ENCODE measurements around the gene COPZ1.

The COPZ1 gene

GRCh38 chr12:54374562-54375258 lies 49.8 kb downstream of the COPZ1 start:
- in situ Hi-C loops (cut with MboI; ENCODE audit: low sequenced_read_pairs), result loop anchor here (10.0 kb wide), 1 partner anchor 380 kb away; no protein-coding TSS in a partner anchor

- in situ Hi-C loops (cut with MboI; ENCODE audit: low sequenced_read_pairs), result loop anchor here (10.0 kb wide), 1 partner anchor 380 kb away; no protein-coding TSS in a partner anchor
Observed at GRCh38 chr12:54375259-54375579, 50.3 kb downstream of the COPZ1 start.

- in situ Hi-C loops (cut with MboI; ENCODE audit: low sequenced_read_pairs), result loop anchor here (10.0 kb wide), 1 partner anchor 382 kb away; no protein-coding TSS in a partner anchor
Observed at GRCh38 chr12:54376596-54376995, 51.7 kb downstream of the COPZ1 start.

- in situ Hi-C loops (cut with MboI; ENCODE audit: low sequenced_read_pairs), result loop anchor here (10.0 kb wide), 1 partner anchor 382 kb away; no protein-coding TSS in a partner anchor
Observed at GRCh38 chr12:54377007-54377406, 52.1 kb downstream of the COPZ1 start.

GRCh38 chr12:54377797-54378515 lies 53.0 kb downstream of the COPZ1 start:
- in situ Hi-C loops (cut with MboI; ENCODE audit: low sequenced_read_pairs), result loop anchor here (10.0 kb wide), 1 partner anchor 383 kb away; no protein-coding TSS in a partner anchor

- in situ Hi-C loops (cut with MboI; ENCODE audit: low sequenced_read_pairs), result loop anchor here (10.0 kb wide), 1 partner anchor 384 kb away; no protein-coding TSS in a partner anchor
Observed at GRCh38 chr12:54378796-54379397, 54.0 kb downstream of the COPZ1 start.

- in situ Hi-C loops (cut with MboI; ENCODE audit: low sequenced_read_pairs), result loop anchor here (10.0 kb wide), 1 partner anchor 385 kb away; no protein-coding TSS in a partner anchor
Observed at GRCh38 chr12:54379398-54380201, 54.7 kb downstream of the COPZ1 start.

- in situ Hi-C loops (cut with MboI; ENCODE audit: low sequenced_read_pairs), result no loop called here
Observed at GRCh38 chr12:54381136-54381535, 56.2 kb downstream of the COPZ1 start.

GRCh38 chr12:54383041-54383609 lies 58.2 kb downstream of the COPZ1 start:
- in situ Hi-C loops (cut with MboI; ENCODE audit: low sequenced_read_pairs), result no loop called here

GRCh38 chr12:54384591-54385041 lies 59.7 kb downstream of the COPZ1 start, which contains the start of gene ZNF385A:
ZNF385A (minus strand) TSS chr12:54384733; CDS start chr12:54384514, 219 bp downstream.
- in situ Hi-C loops (cut with MboI; ENCODE audit: low sequenced_read_pairs), result no loop called here

- in situ Hi-C loops (cut with MboI; ENCODE audit: low sequenced_read_pairs), result no loop called here
Observed at GRCh38 chr12:54385251-54385914, 60.5 kb downstream of the COPZ1 start.

- in situ Hi-C loops (cut with MboI; ENCODE audit: low sequenced_read_pairs), result no loop called here
Observed at GRCh38 chr12:54386403-54387113, 61.6 kb downstream of the COPZ1 start.

GRCh38 chr12:54387114-54387467 lies 62.2 kb downstream of the COPZ1 start:
- in situ Hi-C loops (cut with MboI; ENCODE audit: low sequenced_read_pairs), result no loop called here

- in situ Hi-C loops (cut with MboI; ENCODE audit: low sequenced_read_pairs), result no loop called here
Observed at GRCh38 chr12:54388237-54389133, 63.6 kb downstream of the COPZ1 start.

GRCh38 chr12:54389134-54389508 lies 64.2 kb downstream of the COPZ1 start:
- in situ Hi-C loops (cut with MboI; ENCODE audit: low sequenced_read_pairs), result no loop called here

GRCh38 chr12:54389607-54390175 lies 64.8 kb downstream of the COPZ1 start:
- in situ Hi-C loops (cut with MboI; ENCODE audit: low sequenced_read_pairs), result no loop called here

- in situ Hi-C loops (cut with MboI; ENCODE audit: low sequenced_read_pairs), result no loop called here
Observed at GRCh38 chr12:54390176-54390667, 65.3 kb downstream of the COPZ1 start.

Data from HL-60/S4 (cell line).